ENCODE measurements around the gene ZNF786.

GRCh38 chr7:149027611-149028345 lies 62.7 kb downstream of the ZNF786 start:
- no peak for TF ChIP-seq POLR2A (conservative IDR thresholded peaks at IDR 0.05)
- no peak for TF ChIP-seq SMC3 (conservative IDR thresholded peaks at IDR 0.05; ENCODE audit: insufficient read depth, low read depth, low read length)
- TF ChIP-seq ZNF121 (CRISPR knock-in tag; conservative IDR thresholded peaks at IDR 0.05), result peak; percentile 43; the same call in 1 of the 2 replicates
